Stimulated activated CD4-positive, alpha-beta T cell treated with anti-CD3 and anti-CD28 coated beads, Interleukin-15, amount 100 ng/mL, for 48 hours (primary cell): ENCODE measurements around the gene STK32B.

Experiments
- DNase-seq, 2 donors: peaks; one replicate each; pipeline ENCODE4 v3.0.0-alpha.2; 2020; ENCODE audit warnings: low read depth in 2 of 2

Gene STK32B

DNA sequence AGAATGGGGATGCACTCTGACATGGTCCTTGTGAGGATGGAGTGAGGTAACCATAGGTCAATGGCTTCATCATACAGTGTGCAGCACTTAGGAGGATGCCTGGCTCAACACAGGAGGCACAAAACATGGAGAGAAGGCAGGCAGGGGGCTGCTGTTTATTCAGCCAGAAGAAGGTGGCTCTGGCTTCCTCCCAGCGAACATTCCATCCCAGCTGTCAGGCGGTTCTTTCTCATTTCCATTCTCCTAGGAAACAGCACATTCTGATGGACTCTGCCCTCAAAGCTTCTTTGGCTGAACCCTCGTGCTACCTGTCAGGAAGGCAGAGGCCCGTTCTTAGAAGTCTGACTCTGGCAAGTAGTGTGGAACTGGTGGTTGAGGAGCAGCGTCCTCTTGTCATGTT lies 18.6 kb downstream of the STK32B start:
- DNase-seq = no peak

DNA sequence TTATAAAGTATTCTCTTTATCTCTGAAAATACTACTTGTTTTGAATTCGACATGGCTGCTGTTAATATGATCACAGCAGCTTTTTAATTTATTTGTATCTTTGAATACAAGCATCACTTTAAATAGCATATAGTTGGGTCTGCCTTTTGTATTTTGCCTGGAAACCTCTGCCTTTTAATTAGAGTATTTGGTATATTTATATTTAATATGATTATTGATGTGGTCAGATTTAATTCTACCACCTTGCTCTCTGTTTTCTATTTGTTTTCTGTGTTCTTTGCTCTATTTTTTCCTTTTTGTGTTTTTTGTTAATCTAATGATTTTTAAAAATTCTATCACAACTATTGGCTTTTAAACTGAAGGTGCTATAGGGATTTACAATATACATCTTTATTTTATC lies 21.7 kb downstream of the STK32B start:
- DNase-seq = no peak

DNA sequence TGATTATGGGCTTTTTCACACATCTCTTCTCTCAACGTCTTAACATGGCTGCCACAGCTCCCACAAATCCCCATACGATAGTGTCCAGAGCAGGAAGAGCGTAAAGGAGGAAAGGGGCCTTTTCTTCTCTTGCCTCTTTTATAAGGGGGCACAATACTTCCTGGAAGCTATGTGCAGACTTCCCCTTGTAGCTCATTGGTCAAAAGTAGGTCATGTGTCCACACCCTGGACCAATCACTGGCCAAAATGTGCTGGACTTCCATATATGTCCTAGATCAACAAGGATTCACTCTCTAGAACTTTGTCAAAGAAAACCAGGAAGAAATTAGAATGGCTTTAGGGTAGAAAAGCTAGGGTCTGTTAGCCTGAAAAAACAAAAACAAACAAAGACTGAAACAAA lies 26.7 kb downstream of the STK32B start:
- DNase-seq = no peak

DNA sequence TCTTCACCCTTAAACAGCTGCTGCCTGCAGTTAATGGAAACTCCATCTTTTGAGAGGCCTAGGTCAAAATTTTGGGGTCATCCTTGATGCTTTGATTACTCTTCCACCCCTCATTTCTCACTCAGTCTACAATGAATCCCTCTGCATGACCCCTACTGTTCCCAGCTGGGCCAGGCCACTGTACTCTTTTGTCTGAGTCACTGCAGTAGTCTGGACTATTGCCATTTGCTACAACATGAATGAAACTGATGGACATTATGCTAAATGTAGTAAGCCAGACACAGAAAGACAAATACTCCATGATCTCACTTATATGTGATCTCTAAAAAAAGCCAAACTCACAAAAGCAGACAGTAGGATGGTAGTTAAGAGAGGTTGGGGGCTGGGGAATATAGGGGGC lies 28.3 kb downstream of the STK32B start:
- no peak for DNase-seq

DNA sequence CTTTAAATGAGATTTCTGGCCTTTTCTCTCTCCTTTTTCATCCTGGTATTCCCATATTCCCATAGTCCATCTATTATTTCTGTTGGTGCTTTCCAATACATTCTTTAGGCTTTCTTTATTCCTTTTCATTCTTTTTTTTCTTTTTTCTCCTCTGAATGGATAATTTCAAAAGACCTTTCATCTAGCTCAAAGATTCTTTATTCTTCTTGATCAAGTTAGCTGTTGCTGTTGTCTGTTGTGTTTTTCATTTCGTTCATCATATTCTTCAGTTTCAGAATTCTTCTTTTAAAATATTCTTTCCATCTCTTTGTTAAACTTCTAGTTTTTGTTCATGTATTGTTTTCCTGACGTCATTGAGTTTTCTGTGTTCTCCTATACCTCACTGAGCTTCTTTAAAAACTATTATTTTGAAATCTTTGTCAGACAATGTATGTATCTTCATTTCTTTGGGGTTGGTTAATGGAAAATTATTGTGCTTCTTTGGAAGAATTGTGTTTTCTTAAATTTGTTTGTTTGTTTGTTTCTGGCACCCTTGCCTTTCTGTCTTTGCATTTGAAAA lies 30.2 kb downstream of the STK32B start:
- no peak for DNase-seq

DNA sequence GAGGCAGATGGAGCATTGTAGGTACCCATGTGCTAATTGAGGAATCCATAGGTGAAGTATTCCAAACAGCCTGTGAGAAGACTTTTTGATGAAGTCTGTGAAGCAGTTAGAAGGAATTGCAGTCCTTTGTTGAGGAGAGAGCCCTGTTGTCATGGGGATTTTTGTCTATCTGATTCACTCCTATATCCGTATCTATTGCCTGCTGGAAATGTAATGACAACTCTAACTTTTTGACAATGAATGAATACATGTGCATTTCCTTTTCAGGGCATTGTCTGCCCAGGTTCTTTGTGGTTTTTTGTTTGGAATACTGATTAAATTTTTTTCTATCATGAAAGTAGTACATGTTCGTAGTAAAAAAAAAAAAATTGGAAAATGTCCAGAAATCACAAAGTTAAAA lies 31.1 kb downstream of the STK32B start:
- no peak for DNase-seq

DNA sequence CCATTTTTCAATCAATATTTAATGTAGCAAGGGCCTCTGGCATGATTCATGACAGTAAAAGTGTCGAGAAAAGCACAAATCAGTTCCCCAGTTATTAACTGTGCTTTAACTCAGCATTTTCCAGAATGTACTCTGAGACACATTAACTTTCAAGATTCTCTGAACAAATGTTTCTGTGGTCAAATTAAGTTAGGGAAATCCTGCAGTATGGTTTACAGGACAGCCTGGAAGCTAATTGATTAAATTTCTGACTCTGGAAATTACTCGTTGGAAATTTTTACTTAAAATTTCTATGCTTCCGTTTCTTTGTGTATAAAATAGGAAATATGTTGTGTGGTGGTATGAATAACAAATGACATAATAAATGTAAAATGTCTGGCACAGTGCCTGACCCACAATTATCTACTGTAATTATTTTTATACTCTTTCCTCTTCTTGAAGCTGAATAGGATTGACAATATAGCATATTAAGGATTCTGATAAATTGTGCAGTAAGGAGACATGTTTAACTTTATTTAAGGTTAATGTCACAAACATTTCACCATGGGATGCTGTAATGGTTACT lies 33.7 kb downstream of the STK32B start:
- DNase-seq = no peak

DNA sequence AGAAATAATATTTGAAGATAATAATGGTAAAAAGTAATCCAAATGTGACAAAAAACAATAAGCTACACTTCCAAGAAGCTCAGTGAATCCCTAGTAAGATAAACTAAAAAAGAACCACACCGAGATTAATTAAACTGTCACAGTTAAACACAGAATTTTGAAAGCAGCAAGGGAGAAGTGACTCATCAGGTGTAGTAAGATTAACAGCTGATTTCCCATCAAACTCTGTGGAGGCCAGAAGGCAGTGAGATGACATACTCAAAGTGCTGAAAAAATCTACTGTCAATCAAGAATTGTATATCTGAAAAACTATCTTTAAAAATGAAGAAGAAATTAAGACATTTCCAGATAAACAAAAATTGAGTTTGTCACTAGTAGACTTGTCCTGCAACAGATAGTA lies 35.3 kb downstream of the STK32B start:
- no peak for DNase-seq

DNA sequence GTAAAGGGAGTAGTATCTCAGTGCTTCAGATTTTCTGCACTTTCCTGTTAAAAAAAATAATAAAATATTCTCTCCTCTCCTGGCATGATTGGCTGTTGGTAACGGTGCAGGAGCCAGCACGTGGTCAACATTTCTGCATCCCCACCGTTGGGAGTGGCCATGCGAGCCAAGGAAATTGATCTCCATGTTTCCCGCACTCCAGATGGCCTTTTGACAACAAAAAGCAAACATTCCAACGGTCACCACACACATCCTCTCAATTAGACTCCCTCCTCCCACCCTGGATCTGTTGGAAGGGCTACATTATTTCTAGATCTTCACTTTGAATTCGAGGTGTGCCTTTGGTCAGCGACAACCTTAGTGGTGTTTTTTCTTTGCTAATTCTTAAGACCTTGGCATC lies 45.0 kb downstream of the STK32B start:
- DNase-seq = no peak

DNA sequence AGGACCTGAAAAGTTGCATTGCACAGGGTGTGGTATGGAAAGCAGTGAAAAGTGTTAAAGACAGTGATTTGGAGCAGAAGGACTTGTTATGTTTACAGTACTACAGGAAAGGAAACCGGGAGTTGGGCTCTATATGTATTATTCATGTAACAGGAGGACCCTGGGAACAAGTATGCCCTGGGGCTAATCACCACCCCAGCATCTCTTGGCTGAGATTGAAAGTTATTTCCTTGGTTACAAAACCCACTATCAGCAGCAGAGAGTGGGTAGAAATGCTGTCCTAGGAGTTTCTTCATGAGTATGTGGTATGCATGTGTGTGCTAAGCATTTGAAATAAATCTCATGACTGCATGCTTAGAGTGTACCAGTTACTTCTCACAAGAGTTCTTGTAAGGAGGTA lies 46.9 kb downstream of the STK32B start:
- no peak for DNase-seq

DNA sequence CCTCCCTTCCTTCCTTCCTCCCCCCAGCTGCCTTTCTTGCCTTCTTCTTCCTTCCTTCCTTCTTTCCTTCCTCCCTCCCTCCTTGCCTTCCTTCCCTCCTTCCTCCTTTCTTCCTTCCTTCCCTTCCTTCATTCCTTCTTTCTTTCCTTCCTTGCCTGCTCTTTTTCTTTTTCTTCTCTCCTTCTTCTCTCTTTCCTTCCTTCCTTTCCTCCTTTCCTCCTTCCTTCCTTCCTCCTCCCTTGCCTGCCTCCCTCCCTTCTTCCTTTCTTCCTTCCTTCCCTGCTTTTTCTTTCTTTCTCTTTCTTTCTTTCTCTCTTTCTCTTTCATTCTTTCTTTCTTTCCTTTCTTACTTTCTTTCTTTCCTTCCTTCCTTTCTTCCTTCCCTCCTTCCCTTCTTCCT lies 49.1 kb downstream of the STK32B start:
- DNase-seq = no peak

DNA sequence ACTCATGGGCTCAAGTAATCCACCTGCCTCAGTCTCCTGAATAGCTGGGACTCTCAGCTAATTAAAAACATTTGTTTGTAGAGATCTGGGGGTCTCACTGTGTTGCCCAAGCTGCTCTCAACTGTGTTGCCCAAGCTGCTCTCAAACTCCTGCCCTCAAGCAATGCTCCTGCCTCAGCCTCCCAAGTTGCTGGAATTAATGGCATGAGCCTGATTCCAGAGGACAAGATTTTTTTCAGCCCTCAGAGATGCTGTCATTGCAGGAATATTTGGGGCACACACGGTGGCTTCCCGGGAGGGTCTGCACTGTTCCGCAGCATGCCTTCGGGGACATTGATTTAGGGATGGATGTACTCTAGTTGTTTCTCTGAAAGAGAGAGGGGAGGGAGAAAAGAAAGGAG lies 49.7 kb downstream of the STK32B start:
- DNase-seq = no peak

DNA sequence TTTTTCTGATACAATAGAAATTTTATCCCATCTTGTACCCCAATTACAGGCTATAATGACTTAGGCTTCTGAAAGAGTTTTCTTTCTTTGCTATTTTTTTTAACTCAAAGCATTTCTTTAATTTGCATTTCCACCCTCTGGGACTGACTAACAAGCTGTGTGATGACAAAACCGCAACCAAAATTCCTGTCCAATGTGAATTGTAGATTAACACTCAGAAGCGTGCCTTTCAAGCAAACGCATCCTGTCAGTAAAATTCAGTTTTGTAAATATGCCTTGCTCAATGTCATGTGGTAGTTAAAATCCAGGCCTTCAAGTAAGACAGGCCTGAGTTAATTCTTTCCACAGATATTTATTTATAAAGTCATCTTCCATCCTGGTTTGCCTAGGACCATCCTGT lies 50.3 kb downstream of the STK32B start:
- no peak for DNase-seq

DNA sequence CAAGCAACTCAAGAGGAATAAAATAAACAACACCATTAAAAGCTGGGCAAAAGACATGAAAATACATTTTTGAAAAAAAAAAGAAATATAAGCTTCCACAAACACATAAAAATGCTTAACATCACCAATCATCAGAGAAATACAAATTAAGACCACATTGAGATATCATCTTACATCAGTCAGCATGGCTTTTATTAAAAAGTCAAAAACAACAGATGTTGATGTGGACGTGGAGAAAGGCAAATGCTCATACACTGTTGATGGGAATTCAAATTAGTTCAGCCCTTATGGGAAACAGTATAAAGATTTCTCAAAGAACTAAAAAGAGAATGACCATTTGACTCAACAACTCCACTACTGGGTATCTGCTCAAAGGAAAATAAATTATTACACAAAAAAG lies 59.6 kb downstream of the STK32B start:
- DNase-seq = no peak

DNA sequence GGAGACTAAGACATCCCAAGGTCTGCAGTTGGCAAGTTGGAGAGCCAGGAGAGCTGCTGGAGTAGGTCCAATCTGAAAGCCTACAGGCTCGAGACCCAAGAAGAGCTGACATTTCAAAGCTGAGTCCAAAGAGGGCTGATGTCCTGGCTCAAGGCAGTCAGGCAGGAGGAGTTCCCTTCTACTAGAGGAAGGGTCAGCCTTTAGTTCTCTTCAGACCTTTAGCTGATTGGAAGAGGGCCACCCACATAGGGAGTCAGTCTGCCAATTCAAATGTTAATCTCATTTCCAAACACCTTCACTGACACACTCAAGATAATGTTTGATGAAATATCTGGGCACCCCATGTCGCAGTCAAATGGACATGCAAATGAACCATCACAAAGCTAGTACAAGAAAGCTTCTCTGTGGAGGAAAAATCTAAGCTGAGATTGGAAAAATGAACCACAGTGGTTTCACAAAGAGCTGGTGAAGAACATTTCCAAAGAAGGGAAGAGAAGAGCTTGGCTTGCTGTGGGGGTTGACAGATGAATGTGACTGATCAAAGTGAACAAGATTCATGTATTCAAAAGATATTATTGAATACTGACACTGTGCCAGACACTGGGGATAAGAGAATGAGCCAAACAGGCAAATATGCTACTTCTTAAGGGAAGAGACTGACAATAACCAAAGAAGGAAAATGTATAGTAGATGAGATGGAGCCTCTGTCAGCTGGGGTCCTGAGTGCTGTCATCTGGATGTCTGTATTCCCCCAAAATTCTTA lies 61.2 kb downstream of the STK32B start:
- DNase-seq = no peak

DNA sequence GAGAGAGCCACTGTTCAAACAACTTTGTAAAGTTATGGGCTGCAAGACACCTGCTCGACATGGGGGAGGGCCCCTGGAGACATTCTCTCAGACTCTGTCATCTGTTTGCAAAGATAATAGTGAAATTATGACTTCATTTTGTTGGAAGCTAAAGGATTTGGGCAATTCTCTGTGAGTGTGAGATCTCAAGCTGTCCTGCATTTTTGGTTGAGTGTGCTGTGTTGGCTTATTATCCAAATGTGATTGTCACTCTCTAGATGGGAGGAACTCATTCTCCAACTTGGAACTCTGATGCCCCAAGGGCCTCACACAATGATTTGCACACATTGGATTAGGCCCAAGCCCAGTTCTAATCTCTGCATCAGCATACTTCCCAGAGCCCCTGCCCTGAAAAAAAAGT lies 63.7 kb downstream of the STK32B start:
- no peak for DNase-seq

DNA sequence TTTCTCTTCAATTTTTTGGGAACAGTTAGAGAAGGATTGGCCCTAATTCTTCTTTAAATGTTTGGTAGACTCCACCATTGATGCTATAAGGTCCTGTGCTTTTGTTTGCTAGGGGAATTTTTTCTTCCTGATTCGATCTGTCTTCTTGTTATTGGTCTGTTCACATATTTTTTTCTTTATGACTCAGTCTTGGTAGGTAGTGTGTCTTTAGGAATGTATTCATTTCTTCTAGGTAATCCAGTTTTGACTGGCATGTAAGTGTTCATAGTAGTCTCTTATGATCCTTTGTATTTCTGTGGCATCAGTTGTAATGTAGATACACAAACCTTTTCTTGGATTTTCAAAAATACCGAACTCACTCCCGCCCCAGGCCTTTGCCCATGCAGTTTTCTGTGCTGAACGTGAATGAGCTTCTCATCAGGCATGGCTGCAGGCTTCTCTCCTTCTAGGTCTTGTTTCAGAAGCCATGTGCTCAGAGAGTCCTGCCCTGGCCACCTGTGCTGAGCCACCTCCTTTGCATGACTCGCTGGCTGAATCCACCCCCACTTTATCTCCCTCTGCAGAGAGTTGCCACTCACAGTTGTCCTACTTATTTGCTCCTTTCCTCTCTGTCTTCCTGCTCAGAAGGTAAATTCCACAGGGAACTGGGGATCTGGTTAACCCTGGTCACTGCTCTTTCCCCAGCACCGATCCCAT lies 67.0 kb downstream of the STK32B start:
- no peak for DNase-seq

DNA sequence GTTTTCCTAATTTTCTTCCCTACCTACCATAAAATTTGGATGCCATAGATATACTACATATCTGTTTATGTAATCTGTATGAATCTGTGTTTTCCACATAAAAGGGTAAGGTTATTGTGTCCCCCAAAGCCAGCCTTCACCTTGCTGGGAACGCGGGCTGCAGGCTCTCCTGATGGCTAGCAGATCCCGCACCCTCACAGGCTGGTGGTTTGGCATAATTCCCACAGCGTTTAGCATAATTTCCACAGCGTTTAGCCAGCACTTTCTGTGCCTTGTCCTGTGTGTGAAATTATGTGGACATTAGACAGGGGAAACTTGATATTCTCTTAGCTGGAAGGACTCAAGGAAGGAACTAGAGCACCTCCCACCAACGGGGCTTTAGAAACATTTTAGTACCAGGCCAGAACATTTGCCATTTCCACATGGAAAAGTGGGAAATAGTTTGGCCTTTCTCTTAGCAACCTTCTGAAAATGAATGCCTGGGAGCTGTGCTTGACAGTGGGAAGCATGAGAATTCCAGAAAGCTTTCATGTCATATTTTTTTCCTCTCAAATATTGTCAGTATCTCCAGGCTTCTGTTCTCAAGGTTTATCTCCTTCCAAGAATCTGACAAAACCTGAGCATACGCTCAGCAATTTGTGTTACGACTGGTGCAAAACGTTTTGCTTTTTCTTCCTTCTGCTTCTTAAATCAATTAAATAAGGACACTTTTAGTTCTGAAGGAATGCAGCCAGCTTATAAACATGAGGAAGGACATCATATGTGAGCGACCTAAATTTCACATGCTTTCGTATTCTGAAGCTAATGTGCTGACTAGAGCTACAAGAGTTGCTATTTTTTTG lies 67.9 kb downstream of the STK32B start:
- DNase-seq = no peak

DNA sequence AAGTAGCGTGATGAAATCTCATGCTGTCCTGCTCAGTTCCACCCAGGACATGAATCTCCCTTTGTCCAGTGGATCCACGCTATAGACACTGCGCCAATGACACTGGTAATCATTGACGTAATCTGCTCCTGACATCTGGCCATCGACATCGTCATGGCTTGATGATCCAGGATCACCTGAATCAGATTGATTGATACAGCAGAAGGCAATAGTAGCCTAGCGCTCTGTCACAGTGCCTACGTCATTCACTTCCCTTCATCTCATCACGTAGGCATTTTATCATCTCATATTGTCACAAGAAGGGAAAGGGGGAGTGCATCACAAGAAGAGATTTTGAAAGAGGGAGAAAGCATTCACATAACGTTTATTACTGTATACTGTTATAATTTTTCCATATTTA lies 68.8 kb downstream of the STK32B start:
- no peak for DNase-seq

DNA sequence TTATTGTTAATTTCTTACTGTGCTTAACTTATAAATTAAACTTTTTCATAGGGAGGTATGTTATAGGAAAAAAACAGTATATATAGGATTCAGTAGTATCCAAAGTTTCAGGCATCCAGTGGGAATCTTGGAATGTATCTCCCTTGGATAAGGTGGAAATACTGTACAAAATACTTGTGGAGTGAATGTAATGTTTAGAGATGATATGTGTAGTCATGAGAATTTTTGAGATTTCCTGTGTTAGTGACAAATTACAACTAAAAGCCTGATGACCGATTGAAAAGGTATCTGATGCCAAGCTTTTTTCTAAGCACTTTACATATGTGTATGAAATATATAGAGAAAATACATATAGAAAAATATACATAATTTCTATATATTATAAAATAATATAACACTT lies 69.2 kb downstream of the STK32B start:
- no peak for DNase-seq

DNA sequence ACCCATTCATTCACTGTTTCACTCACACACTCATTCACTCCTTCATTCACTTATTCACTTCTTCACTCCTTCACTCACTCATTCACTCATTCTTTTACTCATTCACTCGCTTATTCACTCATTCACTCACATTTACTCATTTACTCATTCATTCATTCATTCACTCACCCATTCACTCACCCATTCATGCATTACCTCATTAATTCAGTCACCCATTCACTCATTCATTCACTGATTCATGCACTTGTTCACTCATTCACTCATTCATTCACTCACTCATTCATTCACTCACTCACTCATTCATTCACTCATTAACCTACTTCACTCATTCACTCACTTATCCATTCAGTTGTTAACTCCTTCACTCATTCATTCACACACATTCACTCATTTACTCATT lies 70.8 kb downstream of the STK32B start:
- DNase-seq = no peak

DNA sequence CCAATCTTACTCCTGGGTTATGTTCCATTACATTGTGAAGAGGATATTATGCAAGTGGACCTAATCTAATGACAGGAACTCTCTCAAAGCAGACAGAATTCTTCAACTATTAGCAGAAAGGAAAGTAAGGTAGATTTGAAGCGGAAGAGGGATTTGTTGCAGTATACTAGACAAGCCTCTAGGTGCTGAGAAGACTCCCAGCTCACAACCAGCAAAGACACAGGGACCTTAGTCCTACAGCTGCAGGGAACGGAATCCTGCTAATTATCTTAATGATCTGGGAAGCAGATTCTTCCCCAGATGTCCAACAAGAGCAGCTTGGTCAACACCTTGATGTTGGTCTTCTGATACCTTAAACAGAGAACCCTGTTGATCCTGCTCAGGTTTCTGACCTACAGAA lies 73.6 kb downstream of the STK32B start:
- DNase-seq = no peak
